ENCODE measurements around the gene CPTP.

DNA sequence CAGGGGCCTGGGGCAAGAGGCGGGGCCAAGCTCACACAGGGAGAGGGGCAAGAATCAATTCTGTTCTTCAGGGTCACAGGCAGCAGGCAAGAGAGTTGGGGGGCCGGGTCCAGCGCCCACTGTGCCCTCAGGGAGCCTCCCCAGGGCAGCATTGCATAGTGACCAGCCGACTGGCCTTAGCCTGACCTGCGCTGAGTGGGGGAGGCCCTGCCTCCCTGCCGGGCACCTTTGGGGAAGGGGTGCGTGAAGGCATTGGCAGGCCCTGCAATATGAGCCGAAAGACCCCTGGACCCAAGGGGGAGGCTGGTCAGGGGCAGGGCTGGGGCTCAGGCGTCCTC, 32.2 kb upstream of the CPTP start:
- TF ChIP-seq, protein P1, sequence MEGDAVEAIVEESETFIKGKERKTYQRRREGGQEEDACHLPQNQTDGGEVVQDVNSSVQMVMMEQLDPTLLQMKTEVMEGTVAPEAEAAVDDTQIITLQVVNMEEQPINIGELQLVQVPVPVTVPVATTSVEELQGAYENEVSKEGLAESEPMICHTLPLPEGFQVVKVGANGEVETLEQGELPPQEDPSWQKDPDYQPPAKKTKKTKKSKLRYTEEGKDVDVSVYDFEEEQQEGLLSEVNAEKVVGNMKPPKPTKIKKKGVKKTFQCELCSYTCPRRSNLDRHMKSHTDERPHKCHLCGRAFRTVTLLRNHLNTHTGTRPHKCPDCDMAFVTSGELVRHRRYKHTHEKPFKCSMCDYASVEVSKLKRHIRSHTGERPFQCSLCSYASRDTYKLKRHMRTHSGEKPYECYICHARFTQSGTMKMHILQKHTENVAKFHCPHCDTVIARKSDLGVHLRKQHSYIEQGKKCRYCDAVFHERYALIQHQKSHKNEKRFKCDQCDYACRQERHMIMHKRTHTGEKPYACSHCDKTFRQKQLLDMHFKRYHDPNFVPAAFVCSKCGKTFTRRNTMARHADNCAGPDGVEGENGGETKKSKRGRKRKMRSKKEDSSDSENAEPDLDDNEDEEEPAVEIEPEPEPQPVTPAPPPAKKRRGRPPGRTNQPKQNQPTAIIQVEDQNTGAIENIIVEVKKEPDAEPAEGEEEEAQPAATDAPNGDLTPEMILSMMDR (conservative IDR thresholded peaks at IDR 0.05; ENCODE audit: low read length) = no peak
- no peak for TF ChIP-seq EZH2phosphoT487 (IDR thresholded peaks at IDR 0.05; ENCODE audit: borderline replicate concordance)
